Stimulated activated CD4-positive, alpha-beta T cell treated with anti-CD3 and anti-CD28 coated beads, Interleukin-15, amount 100 ng/mL, for 24 hours (primary cell): ENCODE data around the gene ARHGAP25.

Source experiments
- DNase-seq: peaks from one replicate; pipeline ENCODE4 v3.0.0-alpha.2; 2020

The ARHGAP25 gene

DNA sequence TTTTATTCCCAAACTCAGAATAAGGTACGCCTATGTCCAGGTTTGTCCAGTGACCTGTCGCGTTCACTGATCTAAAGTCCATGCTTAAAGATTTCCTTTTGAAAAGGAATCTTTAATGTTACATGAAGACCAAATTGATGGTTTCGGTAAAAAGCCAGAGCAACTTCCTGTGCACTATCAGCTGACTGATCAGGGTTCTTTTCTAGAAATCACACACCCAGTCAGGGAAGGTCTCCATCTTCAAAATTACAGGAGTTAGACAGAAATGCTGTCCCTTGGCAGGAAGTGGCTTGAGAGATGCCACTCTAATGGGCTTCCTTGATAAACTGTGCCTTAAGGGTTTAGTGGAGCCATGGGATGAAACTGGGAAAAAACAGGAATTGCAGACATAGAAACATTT, 14.7 kb upstream of the ARHGAP25 start:
- DNase-seq = no peak

DNA sequence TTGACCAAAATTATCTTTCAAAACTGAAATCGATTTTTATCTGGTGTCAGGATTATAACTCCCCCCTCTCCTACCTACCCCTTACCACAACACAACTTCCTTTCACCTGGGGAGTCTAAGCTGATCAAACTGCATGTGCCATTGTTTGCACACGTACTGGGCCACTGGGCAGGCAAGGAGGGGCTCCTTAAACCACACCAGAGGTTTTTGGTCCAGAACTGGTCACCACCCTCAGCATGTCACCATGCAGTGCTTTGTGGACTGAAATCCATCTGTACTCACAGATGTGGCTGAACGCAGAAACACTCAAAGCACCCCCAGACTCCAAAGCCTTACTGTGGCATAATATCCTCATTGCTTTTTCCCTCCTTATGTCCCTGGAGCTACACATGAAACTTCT, 13.9 kb upstream of the ARHGAP25 start:
- no peak for DNase-seq

DNA sequence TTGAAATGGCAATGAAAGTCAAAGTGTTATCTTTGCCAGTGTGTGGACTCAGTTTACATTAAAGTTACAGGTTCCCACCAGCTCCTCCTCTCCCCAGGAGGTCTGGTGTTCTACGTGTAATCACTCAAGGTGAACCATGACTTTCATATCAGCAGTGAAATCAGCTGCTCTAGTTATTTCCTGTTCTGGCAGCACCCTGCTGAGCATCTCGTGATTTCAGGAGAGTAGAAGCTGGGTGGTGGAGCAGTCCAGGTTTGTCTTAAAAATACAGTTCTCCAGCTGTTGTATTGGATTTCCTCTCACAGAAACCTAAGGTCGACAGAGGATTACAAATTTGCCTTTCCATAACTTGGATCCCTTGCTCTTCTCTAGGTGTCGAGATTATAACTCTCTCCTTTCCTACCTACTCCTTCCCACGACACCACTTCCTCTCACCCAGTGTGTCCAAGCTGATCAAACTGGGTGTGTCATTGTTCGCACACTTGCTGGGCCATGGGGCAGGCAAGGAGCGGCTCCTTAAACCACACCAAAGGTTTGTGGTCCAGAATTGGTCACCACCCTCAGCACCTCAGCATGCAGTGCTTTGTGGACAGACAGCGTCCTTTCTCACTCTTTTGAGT, 13.0 kb upstream of the ARHGAP25 start:
- DNase-seq = peak; percentile 49

DNA sequence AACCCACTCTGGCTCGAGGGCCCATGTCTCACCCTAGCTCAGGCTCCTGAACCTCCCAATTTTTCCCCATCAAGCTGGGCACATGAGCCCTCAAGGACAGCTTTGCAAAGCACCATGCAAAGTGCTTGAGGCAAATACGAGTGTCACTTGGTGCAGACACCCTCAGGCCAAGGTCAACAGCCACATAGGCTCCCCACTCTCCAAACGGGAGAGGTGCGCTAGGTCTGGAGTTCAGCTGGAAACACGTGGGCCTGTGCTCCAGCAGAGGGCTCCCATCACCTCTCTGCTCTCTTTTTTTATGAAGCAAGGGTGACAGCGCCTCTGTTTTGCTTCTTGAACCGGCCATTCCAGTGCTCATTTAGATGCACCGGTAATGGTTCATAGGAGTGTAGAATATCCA, 11.9 kb upstream of the ARHGAP25 start:
- DNase-seq = no peak

DNA sequence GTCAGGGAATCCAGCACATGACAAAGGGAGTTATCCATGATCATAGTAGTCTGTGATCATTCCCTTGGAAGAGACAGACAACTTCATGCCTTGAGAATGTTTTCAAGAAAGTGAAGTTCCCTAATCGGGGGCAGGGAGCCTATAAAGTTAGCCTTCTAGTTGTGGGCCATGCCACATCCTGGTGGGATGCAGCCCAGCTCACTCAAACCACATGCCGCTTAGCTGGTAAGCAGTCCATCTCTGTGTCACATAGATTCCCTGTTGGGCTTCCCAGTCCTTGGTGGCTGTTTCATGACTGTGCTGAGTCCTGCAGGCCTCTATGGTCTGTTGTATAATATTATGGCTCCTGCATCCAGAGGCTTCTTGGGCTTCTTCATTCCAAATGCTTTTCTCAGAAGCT, 11.4 kb upstream of the ARHGAP25 start:
- no peak for DNase-seq

DNA sequence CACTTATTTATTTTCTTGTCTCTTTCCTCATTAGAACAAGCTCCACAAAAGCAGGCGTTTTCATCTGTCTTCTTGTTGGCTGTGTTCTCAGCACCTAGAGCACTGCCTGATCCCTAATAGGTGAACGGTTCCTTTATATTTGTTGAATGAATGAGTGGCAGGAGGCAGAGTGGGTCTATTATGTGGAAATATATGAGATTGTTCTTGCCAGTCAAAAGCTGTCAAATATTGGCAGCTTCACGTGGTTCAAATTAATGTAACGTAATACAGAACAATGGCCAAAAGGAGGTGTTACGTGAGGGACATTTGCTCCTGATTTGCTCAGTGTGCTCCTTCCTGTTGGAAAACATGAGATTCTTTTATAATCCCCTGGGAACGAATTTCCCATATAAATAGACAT, 8.5 kb upstream of the ARHGAP25 start:
- no peak for DNase-seq

DNA sequence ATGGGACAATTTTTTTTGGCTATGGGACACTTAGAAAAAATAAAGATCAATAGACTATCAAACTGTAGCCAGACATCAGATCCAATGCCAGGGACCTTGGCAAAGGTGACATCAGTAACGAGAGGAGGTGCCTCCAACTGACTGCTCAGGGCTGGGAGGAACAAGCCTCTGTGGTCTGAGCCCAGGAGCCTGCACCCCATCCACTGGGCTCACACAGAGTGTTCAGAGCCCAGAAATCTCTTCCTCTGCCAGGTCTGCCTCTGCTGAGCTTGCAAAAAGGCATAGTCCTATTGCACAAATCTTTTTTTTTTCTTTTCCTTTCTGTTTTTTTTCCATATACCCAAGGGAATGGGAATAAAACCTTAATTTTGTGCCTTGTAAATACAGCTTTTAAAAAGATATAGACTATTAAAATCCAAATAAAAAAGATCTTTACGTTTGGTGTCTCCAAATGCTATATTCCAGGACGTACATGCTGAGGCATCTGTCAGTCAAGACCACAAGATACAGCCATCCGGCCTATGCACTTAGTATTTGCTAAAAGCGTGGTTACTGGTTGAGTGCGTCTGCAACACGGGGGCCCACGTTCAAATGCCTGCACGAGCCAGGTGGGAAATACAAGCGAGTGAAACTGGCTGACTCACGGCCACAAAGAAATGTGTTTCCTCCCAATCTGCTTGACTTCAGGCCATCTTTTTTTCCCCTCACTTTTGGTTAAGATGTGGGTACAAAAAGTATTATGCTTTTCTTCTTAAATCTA, 7.8 kb upstream of the ARHGAP25 start:
- DNase-seq = peak; percentile 90

DNA sequence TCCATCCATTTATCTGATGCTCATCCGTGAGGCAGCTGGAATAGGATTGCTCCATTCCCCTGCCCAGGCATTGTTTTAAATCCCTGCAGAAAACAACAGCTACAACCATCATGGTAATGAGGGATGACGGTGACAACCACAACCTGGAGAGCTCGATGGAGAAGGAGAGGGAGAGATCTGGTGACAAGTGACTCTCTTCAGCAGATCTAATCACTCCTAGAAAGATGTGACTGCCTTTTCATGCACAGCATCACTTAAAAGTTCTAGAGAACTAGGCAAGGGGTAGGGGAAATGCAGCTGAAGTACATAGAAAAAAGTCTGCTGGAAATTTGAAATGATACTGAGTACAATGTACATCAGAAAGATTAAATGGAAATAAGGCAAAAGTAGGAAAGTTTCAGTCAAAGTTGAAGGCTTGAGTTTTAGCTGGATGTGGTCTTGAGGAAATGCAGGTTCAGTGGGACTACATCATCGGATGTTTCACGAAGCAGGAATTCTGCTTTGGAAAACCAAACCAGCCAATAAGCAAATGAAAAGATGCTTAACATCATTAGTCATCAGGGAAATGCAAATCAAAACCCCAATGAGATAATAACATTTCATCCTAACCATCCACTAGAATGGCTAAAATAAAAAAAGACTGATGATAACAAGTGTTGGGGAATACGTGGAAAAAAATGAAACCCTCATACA, 6.8 kb upstream of the ARHGAP25 start:
- no peak for DNase-seq

DNA sequence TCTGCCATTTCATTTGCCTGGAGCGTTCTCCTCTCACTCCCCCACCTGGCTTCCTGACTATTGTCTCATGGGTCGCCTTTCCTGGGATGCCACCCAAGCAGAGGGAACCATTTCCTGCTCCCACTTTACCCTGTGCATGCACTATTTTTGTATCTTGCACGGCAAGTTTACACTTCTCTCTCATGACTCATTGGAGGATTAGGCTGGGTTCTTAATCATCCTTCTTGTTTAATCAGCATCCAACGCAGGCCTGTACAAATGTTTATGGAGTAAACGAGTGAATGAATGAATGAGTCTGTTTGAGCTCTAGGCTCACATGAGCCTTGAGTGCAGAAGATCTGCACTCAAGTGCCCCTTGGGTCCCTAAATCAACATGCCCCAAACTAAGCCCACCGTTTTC, 3.8 kb upstream of the ARHGAP25 start:
- DNase-seq = no peak

DNA sequence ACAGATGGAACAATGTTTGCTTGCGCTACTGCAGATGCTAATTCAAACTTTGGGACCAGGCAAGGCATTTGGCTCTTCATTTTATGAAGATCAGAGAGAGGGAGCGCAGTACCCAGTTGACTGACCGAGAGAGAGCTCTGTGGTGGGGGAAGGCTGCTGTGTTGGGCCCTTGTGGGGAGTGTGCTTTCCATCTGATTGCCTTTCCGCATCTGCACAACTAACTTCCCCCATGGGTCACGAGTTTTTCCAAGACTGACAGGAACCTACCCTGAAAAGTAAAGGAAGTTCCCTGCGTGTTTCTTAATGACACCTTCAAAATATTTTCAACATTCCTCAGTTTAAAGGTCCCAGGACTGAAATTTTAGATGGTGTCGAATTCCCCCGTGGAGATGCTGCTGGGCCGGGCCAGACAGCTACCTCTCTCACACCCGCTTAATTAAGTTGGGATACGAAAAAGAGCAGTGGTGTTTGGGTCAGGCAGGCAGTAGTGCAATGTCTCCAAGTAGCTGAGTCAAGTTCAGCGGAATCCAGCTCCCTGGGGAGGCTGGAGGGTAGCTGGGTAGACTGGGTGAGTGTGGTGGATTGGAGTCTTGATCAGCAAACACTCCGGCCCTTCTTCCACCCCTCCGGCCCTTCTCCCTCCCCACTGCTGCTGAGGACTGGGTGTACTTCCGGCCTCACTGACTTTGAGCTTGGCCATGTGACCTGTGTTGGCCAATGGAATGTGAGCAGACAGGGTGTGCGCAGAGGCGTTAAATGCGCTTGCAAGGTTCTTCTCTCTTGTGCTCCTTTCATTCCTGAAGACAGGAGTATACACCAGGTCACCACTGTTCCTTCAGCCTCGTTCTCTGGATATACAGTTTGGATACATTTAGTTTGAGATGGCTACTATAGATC, 2.3 kb upstream of the ARHGAP25 start:
- no peak for DNase-seq

DNA sequence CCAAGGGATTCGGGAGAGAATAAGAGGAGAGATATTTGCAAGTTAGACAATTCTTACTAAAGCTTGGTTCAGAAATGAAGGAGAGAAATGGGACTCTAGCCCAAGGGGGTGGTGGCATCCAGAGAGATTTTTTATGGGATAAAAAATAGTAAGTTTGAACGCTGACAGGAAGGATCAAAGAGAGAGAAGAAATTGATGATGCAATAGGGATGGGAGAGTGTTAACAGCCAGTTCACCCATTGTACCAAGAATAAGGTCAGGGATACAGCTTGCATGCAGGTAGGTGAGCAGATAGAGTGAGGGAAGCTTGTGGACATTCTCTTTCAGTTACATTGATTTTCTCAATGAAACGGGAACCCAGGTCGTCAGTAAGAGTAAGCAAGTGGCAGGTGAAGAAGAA, 1.2 kb upstream of the ARHGAP25 start:
- no peak for DNase-seq

DNA sequence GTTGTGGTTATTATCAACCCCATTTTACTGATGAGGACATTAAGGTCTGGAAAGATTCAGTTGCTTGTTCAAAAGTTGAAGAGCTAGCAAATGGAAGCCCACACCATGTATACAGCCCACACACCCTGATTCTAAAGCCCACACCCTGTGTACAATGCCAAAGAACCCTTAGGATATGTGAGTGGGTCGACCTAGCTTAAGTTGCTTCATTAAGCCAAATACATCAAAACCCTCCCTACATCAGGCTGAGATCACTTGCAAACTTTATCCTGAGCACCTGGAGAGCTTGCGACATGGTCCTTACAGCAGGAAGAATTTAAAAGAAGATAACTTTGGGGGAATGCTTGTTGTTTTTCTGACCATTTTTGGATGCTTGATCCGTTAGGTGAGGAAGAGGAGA, 435 bp upstream of the ARHGAP25 start:
- DNase-seq = no peak

DNA sequence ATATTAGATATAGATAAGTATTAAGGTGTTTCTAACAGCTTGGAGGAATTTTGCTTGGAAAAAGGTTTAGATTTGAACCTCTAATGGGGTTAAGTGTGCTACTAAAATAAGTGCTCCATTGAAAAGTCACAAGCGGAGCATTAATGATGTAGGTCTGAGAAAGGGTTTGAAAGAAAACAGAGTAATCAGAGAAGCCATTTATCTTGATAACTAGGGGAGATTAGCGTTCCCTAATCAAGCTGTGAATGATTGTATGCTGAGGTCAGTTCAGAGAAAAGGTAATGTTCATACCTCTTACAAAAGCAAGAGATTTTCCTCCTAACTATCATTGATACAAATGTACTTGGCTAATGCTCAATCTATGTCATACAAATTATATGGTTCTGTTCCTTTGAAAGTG, 1.5 kb downstream of the ARHGAP25 start:
- DNase-seq = no peak

DNA sequence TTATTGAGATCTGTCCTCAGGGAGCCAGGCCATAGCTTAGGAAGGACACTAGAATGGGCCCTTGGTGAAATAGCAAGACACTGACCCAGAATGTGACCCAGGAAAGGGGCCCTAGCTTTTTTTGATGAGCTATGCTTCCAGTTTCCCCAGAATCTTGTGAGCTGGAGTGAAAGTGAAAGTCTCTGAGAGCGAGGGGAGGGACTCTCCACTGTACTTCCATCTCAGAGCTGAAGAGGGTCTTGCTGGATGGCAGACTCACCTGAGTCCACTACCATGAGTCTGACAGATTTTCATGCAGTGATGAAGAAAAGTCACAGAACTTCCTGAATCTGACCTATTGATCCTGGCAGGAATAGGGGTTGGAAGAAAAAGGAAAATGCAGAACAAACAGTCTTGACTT, 3.1 kb downstream of the ARHGAP25 start:
- DNase-seq = peak; percentile 62

DNA sequence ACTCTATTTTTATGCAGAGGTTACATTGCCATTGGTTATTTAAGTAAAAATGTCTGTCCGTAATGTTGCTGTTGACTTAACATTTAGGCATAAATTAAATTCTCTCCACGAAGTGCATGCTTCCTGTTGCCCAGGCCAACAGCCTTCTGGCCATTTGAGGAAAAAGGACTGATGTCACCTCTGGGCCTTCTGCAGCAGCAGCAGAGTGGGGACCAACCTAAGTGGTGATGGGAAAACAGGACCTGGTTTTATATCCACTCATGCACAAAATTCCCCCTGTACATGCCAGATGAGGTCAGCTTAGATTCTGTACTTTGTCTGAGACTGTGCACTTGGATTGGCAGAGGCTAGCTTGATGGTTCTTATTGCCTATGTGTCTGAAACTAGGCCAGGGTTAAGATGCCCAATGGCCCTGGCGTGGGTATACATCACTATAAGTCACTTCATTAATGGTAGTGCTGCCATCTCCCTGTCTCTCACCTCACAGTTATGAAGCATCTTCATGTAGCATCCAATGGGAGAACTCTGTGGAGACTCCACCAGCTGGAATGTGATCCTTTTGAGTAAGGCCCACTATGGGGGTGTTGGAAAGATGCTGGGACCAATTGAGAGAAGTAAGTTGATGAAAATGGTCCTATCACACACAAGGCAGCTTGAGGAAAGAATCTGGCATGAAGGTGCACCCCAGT, 4.4 kb downstream of the ARHGAP25 start:
- DNase-seq = no peak

DNA sequence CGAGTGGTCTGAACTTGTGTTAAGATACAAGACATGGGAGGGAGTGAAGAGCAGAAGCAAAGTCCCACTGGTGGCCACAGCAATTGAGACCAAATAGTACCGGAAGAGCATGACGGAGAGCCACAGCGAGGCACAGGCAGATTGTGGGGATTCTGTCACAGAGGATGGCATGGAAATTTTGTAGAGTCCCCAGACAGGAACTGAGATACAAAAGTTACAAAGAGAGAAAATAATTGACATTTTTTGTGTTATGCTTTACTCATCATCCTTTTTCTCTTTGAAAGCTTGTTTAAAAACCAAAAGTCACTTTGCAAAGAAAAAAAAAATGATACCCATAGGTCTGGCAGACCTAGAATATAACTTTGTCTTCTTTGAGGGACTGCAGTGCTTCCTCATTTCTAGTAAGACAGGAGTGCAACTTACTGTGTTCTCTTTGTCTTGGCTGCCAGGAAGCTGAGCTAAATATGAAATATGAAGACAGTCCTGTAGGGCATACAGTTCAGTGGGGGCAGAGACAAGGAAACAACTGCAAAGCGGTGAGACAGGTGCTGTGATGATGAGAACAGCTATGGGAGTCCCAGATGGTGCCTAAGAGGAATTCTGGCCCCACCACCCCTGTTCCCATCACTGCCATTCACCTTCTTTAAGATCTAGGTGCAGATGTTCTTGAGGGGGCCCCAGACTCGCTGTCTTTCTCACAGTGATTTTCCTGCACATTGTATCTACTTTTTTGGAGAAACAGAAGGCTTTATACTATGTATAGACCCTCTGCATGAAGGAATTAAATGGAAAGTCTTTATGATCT, 5.2 kb downstream of the ARHGAP25 start:
- no peak for DNase-seq

DNA sequence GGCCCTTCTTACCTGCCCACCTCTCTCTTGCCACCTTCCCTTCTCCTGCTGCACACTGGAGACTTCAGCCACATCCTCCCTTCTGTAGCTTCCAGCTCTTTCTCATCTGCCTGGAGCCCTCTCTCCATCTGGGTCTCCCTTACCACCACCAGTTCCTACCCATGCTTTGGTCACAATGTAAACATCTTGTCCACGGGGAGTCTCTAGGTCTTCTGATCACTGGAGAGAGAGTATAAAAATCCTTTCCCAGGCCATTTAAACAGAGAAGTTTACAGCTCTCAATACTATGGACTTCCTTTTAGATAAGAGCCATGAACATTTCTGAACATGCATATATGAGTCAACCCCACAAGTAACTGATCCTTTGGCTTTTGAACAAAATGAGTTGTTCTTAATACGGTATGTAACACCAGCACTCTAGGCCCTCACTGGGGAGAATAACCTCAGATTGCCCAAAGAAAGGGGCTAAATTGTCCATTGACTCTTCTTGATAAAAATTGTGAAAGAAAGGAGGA, 5.8 kb downstream of the ARHGAP25 start:
- no peak for DNase-seq

DNA sequence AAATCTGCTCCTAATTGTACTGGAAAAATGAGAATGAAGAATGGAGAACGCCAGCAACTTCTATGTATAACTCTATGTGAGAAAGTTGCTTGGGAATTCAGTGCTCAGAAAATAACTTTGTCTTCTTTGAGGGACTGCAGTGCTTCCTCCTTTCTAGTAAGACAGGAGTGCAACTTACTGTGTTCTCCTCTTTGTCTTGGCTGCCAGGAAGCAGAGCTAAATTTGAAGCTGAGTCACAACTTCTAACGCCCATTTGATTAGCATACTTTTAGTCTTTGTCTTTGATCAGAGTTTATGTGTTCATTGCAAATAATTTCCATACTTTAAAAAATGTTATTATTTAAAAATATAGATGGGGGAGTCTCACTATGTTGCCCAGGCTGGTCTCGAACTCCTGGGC, 6.6 kb downstream of the ARHGAP25 start:
- no peak for DNase-seq

DNA sequence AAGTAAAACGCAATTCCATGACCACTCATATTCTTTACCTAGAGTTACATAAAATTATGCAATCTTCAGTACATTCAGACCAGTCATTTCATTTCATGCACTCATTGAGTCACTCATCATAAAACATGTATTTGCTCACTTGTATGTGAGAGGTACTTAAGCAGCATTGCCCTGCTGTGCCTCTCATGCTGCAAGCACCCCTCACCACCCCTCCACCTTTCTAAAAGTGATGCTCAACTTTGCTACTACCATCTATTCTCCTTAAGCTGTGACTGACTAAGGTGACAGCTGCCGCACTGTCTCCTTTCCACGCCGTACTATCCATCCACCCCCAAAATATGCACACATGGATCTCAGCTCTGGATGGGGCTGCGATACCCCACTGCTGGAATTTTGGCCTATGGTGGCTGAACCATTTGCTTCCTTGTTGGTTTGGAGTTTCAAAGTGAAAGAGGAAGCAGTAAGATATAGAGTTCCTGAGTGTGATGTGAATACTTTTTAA, 7.2 kb downstream of the ARHGAP25 start:
- no peak for DNase-seq

DNA sequence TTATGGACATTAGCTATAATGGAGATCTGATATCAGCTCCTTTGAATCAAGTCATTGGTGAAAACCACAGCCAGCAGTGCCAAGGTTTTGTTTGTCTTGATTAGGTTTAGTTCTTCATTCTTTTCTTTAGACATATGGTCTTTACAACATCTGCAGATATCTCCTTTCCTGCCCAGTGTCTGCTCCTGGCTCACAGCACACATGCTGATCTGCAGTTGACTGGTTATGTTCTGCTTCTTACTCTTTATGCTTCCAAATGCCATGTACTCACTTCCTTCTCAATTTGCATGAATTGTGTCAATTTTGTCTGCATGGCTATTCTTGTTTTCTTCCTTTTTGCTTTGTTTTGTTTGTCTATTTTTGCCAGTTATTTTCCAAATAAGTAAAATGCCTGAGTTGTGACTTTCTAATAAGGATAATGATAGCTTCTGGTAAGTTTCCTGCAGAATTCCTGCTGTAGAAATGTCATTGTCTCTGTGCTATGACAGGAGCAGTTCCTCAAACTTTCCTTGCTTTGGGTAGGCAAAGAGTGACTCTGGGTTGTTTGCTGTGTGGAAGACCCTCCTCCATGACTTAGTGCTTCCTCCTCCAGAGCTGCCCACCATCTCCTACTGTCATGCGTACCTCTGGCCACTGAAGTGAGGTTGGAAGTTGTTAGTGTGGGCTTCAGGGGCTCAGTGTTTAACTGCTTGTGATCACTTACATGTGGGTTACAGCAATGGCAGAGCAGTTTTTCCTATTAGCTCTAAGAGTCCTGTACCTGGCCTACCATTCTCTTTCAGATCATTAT, 8.2 kb downstream of the ARHGAP25 start:
- no peak for DNase-seq
